HG02623 (cell line): ENCODE data around the gene BAZ1B.
"Not testable (repeated sequence)": the region's sequence is repeated elsewhere in the genome, so short reads cannot be mapped to it uniquely, and the experiment has no call there.

Source experiments
- ATAC-seq: cut with Tn5 transposase; IDR thresholded peaks from one replicate; pipeline ENCODE4 v1.9.1; 2021; ENCODE audit warnings: moderate library complexity; ENCODE audit not compliant: unreplicated experiment

Gene BAZ1B

DNA sequence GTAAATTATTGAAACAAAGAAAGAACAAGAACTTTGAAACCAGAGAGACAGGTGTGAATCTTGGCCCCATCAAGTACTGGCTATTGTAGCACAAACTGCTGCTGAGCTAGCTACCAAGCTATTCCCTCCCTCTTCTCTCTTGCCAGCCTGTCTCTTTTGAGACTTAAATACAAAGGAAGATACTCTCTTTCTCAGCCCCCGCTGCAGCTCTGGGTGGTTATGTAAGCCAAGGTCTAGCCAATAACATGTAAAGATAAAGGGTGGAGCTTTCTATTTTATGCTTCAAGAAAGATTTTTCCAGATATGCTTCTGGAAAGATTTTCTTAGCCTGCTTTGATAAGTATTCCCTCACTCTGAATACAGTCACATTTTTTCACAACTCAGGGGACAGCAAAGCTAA lies 17.2 kb downstream of the BAZ1B start:
- no peak for ATAC-seq

DNA sequence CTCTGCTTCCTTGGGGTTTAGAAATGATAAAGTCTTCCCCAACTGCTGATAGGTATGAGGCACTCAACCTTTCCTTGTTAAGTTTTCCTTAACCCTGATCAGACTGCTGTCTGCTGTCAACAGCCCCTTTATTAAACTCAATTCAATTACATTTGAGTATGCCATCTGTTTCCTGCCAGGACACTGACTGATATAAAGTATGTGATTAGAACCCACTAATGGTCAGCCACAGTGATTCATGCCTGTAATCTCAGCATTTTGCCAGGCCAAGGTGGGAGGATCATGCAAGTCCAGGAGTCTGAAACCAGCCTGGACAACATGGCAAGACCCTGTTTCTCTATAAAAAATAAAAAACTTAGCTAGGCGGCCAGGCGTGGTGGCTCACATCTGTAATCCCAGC lies 18.1 kb downstream of the BAZ1B start:
- no peak for ATAC-seq

DNA sequence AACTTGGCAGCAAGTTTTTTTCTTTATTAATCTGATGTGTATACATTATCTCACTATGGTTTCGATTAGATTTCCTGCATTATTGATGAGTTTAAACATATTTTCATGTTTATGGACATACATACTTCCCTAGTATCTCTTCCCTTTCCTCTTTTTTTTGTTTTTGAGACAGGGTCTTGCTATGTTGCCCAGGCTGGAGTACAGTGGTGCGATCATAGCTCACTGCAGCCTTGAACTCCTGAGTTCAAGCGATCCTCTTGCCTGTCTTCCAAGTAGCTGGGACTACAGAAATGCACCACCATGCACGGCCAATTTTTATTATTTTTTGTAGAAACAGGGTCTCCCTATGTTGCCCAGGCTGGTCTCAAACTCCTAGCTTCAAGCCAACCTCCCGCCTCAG lies 18.9 kb downstream of the BAZ1B start:
- no peak for ATAC-seq

GRCh38 chr7:73496626-73497025 lies 25.5 kb downstream of the BAZ1B start:
- ATAC-seq: no peak

DNA sequence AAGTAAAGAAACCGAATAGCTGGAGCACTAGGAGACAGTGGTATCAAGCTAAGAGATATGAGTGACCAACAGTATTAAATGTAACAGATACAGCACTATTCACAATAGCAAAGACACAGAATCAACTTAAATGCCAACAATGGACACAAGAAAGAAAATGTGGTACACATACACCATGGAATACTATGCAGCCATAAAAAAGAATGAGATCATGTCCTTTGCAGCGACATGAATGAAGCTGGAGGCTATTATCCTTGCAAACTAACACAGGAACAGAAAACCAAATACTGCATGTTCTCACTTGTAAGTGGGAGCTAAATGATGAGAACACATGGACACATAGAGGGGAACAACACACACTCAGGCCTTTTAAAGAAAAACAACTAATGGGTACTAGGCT lies 26.6 kb downstream of the BAZ1B start:
- ATAC-seq: not testable (repeated sequence)

GRCh38 chr7:73489976-73490375 lies 32.1 kb downstream of the BAZ1B start:
- no peak for ATAC-seq

GRCh38 chr7:73487486-73487885 lies 34.6 kb downstream of the BAZ1B start:
- ATAC-seq: no peak

- ATAC-seq: no peak
Measured at GRCh38 chr7:73483171-73483570, 38.9 kb downstream of the BAZ1B start.

- no peak for ATAC-seq
Measured at GRCh38 chr7:73482746-73483145, 39.3 kb downstream of the BAZ1B start.

DNA sequence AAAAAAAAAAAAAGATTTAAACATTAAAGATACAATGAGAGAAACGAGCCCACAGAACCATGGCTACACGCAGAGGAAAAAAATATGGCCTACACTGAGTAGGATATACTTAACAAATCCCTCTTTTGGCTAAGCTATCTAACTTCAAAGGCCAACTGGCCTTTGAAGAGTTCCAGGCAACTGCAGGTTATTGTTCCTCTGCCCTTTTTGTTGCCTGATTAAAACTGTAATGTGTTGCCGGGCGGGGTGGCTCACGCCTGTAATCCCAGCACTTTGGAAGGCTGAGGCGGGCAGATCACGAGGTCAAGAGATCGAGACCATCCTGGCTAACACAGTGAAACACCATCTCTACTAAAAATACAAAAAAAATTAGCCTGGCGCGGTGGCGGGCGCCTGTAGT lies 40.6 kb downstream of the BAZ1B start:
- ATAC-seq: not testable (repeated sequence)

GRCh38 chr7:73478549-73478948 lies 43.5 kb downstream of the BAZ1B start:
- no peak for ATAC-seq

- ATAC-seq: no peak
Measured at GRCh38 chr7:73477376-73477775, 44.7 kb downstream of the BAZ1B start.

DNA sequence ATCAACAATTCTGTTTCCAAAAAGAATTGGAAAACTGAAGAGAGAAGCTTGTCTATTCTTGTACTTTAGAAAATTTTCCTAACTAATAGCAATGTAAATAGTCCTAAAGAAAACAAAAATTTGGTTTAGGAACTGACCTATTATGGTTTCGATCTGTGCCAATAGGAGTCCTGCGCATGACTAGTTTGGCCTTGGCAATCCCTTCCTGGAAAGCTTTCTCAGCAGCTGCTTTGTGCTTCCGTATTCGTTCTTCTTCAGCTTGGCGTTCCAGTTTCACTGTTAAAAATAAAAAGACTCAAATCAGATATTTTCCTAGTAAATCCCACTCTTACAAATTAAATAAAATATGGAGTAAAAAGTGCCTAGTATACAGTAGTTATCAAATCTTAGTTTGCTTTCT lies 51.9 kb downstream of the BAZ1B start:
- no peak for ATAC-seq

GRCh38 chr7:73467046-73467445 lies 55.0 kb downstream of the BAZ1B start:
- not testable (repeated sequence) for ATAC-seq

DNA sequence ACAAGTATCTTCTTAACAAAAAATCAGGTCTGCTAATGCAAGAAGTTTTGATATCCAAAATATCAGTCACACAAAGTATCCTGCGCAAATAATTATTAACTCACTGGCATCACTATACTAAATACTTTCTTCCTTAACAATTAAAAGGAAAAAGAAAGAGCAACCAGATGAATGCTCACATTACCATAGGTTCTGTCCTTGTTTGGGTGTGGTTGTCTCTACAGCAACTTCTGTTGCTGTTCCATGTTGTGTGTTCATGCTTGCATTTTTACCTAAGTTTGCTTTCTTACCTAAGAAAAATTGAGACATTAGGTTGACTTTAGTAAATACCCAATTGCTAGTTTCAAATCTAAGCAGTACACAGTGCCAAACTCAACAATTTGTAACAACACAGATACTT lies 56.0 kb downstream of the BAZ1B start:
- ATAC-seq: no peak

GRCh38 chr7:73463966-73464365 lies 58.1 kb downstream of the BAZ1B start:
- ATAC-seq: no peak

DNA sequence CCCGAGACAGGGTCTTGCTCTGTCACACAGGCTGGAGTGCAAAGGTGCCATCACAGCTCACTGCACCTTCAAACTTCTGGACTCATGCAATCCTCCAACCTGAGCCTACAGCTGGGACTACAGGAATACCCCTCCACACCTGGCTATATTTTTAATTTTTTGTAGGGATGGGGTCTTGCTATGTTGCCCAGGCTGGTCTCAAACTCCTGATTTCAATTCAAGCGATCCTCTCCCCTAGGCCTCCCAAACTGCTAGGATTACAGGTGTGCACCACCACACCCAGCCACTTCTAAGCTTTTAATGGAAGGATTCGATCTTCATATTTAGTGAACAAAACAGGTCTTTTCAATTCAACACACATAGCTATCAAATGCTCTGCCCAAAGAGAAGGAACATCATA lies 58.8 kb downstream of the BAZ1B start:
- ATAC-seq: no peak

DNA sequence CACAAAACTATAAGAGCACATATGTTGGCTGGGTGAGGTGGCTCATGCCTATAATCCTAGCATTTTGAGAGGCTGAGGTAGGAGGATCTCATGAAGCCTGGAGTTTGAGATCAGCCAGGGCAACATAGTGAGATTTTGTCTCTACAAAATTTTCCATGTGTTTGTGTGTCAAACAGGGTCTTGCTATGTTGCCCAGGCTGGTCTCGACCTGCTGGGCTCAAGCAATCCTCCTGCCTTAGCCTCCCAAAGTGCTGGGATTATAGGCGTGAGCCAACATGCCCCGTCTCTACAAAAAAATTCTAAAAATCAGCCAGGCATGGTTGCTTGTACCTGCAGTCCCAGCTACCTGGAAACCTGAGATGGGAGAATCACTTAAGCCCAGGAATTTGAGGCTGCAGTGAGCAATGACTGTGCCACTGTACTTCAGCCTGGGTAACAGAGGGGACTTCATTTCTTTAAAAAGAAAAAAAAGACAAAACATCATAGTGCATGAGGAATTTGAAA lies 60.3 kb downstream of the BAZ1B start:
- ATAC-seq: no peak

DNA sequence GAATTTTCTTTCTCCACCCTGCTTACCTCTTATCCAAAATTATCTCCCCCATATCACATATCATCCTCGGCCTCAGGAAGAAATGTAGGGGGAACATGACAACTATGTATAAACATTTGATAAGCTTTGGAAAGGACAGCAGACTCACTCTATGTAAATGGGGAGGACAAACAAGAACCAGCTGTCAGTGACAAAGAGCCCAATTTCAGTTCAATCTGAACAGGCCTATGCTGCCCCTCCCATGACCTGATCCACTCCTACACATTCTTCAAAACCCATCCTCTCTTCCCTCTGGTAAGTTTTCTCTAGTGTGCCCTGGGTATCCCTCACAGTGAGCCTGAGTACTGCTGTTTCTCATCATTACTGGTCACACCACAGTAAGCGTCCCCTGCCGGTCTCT lies 67.7 kb downstream of the BAZ1B start:
- no peak for ATAC-seq

- ATAC-seq: no peak
Measured at GRCh38 chr7:73452999-73453635, 69.0 kb downstream of the BAZ1B start.

- no peak for ATAC-seq
Measured at GRCh38 chr7:73451780-73452398, 70.2 kb downstream of the BAZ1B start.

- no peak for ATAC-seq
Measured at GRCh38 chr7:73449422-73449821, 72.7 kb downstream of the BAZ1B start.

- ATAC-seq: no peak
Measured at GRCh38 chr7:73448609-73449008, 73.5 kb downstream of the BAZ1B start.
